ENCODE data around the gene CMTM8.
A peak's percentile ranks its signal among the peaks of the same experiment; 100 is the strongest.

Gene CMTM8

GRCh38 chr3:32398531-32398930 lies 160.1 kb downstream of the CMTM8 start:
- H3K79me2 ChIP-seq (ENCODE audit: control insufficient read depth, low read length), result peaks cover 9% of the 10 kb centered on the region; the same call in 1 of the 2 replicates

GRCh38 chr3:32399030-32399620 lies 160.6 kb downstream of the CMTM8 start:
- TF ChIP-seq CTCF (IDR thresholded peaks at IDR 0.05; ENCODE audit: low read depth, low read length, poor library complexity, severe bottlenecking) (peak; percentile 71), EZH2phosphoT487 (IDR thresholded peaks at IDR 0.05; ENCODE audit: borderline replicate concordance, low read length) (no peak)
- H3K4me1 ChIP-seq (ENCODE audit: control insufficient read depth, low read length), result peaks cover 50% of the 10 kb centered on the region
- no peaks in the 10 kb centered on the region for H4K20me1 ChIP-seq (ENCODE audit: control insufficient read depth, insufficient read depth, low read depth, low read length)
- H3K79me2 ChIP-seq (ENCODE audit: control insufficient read depth, low read length), result peaks cover 10% of the 10 kb centered on the region; the same call in 1 of the 2 replicates
- H3F3A ChIP-seq (ENCODE audit: control insufficient read depth, insufficient read depth), result peaks cover 23% of the 10 kb centered on the region
- H3K4me3 ChIP-seq (ENCODE audit: low read length), result no peak overlapping the region
- H3K4me2 ChIP-seq (ENCODE audit: low read length), result no peak overlapping the region
- no peaks in the 10 kb centered on the region for H3K36me3 ChIP-seq (ENCODE audit: control insufficient read depth, low read length)
- no peaks in the 10 kb centered on the region for H3K9me3 ChIP-seq (ENCODE audit: control insufficient read depth, insufficient read depth, low read length)
- H3K27ac ChIP-seq (ENCODE audit: low read depth, low read length), result no peak overlapping the region
- H3K27me3 ChIP-seq (ENCODE audit: control insufficient read depth, low read length), result no peaks in the 10 kb centered on the region
- H3K9me2 ChIP-seq (replicated peaks; ENCODE audit: control insufficient read depth, low read length), result no peaks in the 10 kb centered on the region

More at GRCh38 chr3:32398531-32398930, 160.1 kb downstream of the CMTM8 start:
- H3K4me1 ChIP-seq (ENCODE audit: control insufficient read depth, low read length), result peaks cover 44% of the 10 kb centered on the region
- H3K9me2 ChIP-seq (replicated peaks; ENCODE audit: control insufficient read depth, low read length), result no peaks in the 10 kb centered on the region
- H3K36me3 ChIP-seq (ENCODE audit: control insufficient read depth, low read length), result no peaks in the 10 kb centered on the region
- no peak overlapping the region for H3K4me3 ChIP-seq (ENCODE audit: low read length)
- no peaks in the 10 kb centered on the region for H4K20me1 ChIP-seq (ENCODE audit: control insufficient read depth, insufficient read depth, low read depth, low read length)
- TF ChIP-seq CTCF (IDR thresholded peaks at IDR 0.05; ENCODE audit: low read depth, low read length, poor library complexity, severe bottlenecking) (no peak), EZH2phosphoT487 (IDR thresholded peaks at IDR 0.05; ENCODE audit: borderline replicate concordance, low read length) (no peak)
- H3K27me3 ChIP-seq (ENCODE audit: control insufficient read depth, low read length), result no peaks in the 10 kb centered on the region
- no peak overlapping the region for H3K27ac ChIP-seq (ENCODE audit: low read depth, low read length)
- H3F3A ChIP-seq (ENCODE audit: control insufficient read depth, insufficient read depth), result peaks cover 21% of the 10 kb centered on the region
- no peak overlapping the region for H3K4me2 ChIP-seq (ENCODE audit: low read length)
- no peaks in the 10 kb centered on the region for H3K9me3 ChIP-seq (ENCODE audit: control insufficient read depth, insufficient read depth, low read length)

DNA sequence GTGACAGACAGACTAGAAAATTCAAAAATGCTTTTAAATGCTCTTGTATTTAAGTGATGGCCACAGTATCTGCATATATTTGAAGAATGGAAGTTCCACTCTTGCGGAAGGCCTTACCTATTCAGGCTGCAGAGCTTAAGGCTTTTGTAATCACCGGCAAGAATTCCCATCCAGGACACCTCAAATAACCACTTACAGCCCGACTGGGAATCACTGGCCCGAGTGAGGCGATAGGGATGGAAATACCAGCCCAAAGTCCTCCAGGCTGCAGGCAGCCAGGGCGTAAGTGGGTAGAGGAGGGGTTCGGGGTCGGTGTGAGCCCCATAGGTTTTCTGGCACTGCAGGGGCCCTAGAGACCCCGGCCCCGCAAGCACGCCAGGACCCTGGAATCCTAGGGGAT lies 162.6 kb downstream of the CMTM8 start:
- H3K36me3 ChIP-seq (ENCODE audit: control insufficient read depth, low read length), result no peaks in the 10 kb centered on the region
- TF ChIP-seq EZH2phosphoT487 (IDR thresholded peaks at IDR 0.05; ENCODE audit: borderline replicate concordance, low read length) (no peak), CTCF (IDR thresholded peaks at IDR 0.05; ENCODE audit: low read depth, low read length, poor library complexity, severe bottlenecking) (no peak)
- H3K9me3 ChIP-seq (ENCODE audit: control insufficient read depth, insufficient read depth, low read length), result no peaks in the 10 kb centered on the region
- H3K27ac ChIP-seq (ENCODE audit: low read depth, low read length), result peak overlapping the region; percentile 46
- peaks cover 41% of the 10 kb centered on the region for H3K4me1 ChIP-seq (ENCODE audit: control insufficient read depth, low read length)
- H3K4me2 ChIP-seq (ENCODE audit: low read length), result peak overlapping the region; percentile 78
- H4K20me1 ChIP-seq (ENCODE audit: control insufficient read depth, insufficient read depth, low read depth, low read length), result no peaks in the 10 kb centered on the region
- peak overlapping the region; percentile 71 for H3K4me3 ChIP-seq (ENCODE audit: low read length)
- H3K79me2 ChIP-seq (ENCODE audit: control insufficient read depth, low read length), result peaks cover 10% of the 10 kb centered on the region; the same call in 1 of the 2 replicates
- H3F3A ChIP-seq (ENCODE audit: control insufficient read depth, insufficient read depth), result peaks cover 23% of the 10 kb centered on the region
- H3K27me3 ChIP-seq (ENCODE audit: control insufficient read depth, low read length), result no peaks in the 10 kb centered on the region
- no peaks in the 10 kb centered on the region for H3K9me2 ChIP-seq (replicated peaks; ENCODE audit: control insufficient read depth, low read length)
